Effector memory CD4-positive, alpha-beta T cell (primary cell): Measurements from ENCODE around the gene FBXO31.
A peak's percentile ranks its signal among the peaks of the same experiment; 100 is the strongest.

Source experiments
- DNase-seq, 3 donors: peaks; one replicate each; pipeline ENCODE4 v3.0.0-alpha.2; 2020
- H3K27ac ChIP-seq: 2 replicates; pipeline ENCODE4 v1.7.0; 2013; ENCODE audit warnings: mild to moderate bottlenecking, low read length, moderate library complexity; ENCODE audit not compliant: insufficient read depth, poor library complexity, severe bottlenecking
- H3K27me3 ChIP-seq: replicated peaks from 2 replicates; pipeline ENCODE4 v1.7.0; 2013; ENCODE audit warnings: mild to moderate bottlenecking, low read length; ENCODE audit not compliant: insufficient read depth, control insufficient read depth, poor library complexity, severe bottlenecking
- H3K36me3 ChIP-seq: 2 replicates; pipeline ENCODE4 v1.7.0; 2013; ENCODE audit warnings: mild to moderate bottlenecking, low read length, moderate library complexity; ENCODE audit not compliant: control insufficient read depth, insufficient read depth
- H3K4me1 ChIP-seq: 2 replicates; pipeline ENCODE4 v1.7.0; 2013; ENCODE audit warnings: low read length, mild to moderate bottlenecking; ENCODE audit not compliant: control insufficient read depth, insufficient read depth, poor library complexity, severe bottlenecking
- H3K4me3 ChIP-seq: 2 replicates; pipeline ENCODE4 v1.7.0; 2013; ENCODE audit warnings: low read length, low read depth, mild to moderate bottlenecking; ENCODE audit not compliant: insufficient read depth, poor library complexity, severe bottlenecking
- H3K9me3 ChIP-seq: 2 replicates; pipeline ENCODE4 v1.7.0; 2013; ENCODE audit warnings: mild to moderate bottlenecking, low read length, moderate library complexity; ENCODE audit not compliant: control insufficient read depth

FBXO31 gene

DNA sequence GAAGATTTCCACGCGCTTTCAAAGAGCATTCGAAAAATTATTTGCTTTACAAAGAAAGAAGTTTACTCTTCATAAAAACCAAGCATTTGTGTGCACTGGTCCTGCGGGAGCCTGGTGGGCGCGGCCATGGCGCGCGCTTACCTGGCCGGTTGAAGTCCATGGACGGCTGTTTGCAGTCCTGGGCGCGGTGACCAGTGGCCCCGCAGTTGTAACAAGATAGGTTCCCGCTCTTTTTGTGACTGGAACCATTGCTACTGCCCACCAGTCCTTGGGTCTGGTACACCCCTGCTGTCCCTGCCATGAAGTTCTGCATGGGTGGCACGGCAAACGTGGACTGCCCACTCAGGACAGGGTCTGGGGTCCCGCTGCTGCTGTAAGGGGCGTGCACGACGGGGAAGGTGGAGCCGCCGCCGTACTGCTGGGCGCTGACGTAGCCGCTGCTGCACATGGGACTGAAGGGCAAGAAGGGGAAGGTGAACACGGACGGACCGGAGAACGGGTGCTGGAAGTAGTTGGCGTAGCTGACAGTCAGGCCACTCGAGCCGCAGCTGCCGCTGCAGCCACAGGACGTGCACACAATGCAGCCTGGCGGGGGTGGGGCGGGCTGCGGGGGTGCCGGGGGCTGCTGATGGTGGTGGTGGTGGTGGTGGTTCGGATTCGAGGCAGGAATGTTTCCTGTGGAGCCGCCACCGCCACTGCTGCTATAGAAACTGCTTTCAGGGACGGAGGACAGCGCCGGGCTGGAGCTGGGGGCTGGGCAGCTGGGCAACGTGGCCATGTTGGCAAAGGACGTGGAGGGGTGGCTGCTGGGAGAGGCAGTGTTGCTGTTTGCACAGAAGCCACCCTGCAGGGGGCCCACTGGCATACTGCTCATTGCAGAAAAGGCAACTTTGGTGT is 28.0 kb upstream of the FBXO31 start:
- Histone ChIP-seq H3K27ac (no peak overlapping the region), H3K4me3 (no peak overlapping the region), H3K4me1 (no peaks in the 10 kb centered on the region), H3K27me3 (no peaks in the 10 kb centered on the region), H3K9me3 (no peaks in the 10 kb centered on the region), H3K36me3 (peaks cover 50% of the 10 kb centered on the region)
- no peak for DNase-seq

DNA sequence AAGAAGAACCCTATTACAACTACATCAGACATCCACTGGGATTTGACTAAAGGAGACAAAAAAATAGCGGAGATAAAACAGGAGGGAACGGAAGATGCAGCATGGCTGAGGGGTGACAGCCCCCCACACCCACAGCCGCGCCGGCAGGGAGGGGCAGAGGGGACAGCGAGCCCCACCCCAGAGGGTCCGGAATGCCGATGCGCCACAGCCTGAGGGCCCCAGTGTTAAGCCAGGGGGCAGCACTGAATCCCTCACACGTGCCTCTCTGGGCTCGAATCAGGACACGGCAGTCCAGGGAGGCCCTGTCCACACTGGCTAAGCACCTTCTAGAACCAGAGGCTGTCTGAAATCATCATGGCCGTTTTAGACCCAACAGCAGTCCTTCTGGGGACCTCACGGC is 27.4 kb upstream of the FBXO31 start:
- H3K36me3 ChIP-seq, result peaks cover 50% of the 10 kb centered on the region

DNA sequence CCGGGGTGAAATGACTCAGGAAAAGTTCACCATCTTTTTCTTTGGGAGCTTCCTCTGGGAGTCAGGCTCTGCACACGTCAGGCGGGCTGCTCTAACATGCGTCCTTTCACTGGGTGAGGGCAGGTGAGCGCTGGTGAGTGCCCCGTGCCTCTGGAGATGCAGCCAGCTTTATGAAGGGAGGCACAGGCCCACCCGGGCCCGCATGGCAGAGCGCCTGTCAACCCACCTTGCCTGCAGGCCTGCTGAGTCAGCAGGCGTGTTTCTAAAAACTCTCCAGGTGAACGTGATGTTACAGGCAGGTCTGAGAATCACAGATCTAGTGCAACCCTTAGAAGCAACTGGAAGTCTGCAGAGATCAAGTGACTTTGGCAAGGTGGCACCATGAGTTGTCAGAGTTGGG is 27.0 kb upstream of the FBXO31 start:
- peaks cover 52% of the 10 kb centered on the region for H3K36me3 ChIP-seq
- H3K27me3 ChIP-seq, result no peaks in the 10 kb centered on the region
- no peaks in the 10 kb centered on the region for H3K9me3 ChIP-seq
- H3K4me1 ChIP-seq, result no peaks in the 10 kb centered on the region
- no peak overlapping the region for H3K4me3 ChIP-seq
- no peak overlapping the region for H3K27ac ChIP-seq
- no peak for DNase-seq

More for the DNA sequence above, 27.4 kb upstream of the FBXO31 start:
- no peaks in the 10 kb centered on the region for H3K27me3 ChIP-seq
- DNase-seq, result no peak
- H3K4me1 ChIP-seq, result no peaks in the 10 kb centered on the region
- H3K27ac ChIP-seq, result no peak overlapping the region
- H3K4me3 ChIP-seq, result no peak overlapping the region
- no peaks in the 10 kb centered on the region for H3K9me3 ChIP-seq

DNA sequence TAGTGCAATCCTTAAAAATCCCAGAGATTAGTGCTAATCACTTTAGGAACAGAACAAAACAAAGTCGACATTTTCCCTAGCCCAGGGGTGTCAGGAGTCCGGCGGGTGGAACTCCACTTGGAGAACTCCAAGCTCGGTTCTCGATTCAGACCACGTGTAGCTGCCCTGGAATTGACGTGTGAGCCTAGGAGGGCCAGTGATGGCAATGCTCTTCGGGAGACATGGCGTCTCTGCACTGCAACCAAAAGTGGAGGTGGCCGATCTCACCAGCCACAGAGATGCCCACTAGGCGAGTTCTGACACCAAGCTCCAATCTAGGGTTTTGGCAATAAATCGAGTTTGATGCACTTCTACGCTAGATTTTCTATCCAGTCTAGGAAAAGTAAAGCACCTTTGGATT is 26.2 kb upstream of the FBXO31 start:
- H3K27me3 ChIP-seq, result no peaks in the 10 kb centered on the region
- peaks cover 58% of the 10 kb centered on the region for H3K36me3 ChIP-seq
- H3K4me1 ChIP-seq, result no peaks in the 10 kb centered on the region
- DNase-seq, result no peak
- H3K4me3 ChIP-seq, result no peak overlapping the region
- H3K27ac ChIP-seq, result no peak overlapping the region
- H3K9me3 ChIP-seq, result no peaks in the 10 kb centered on the region

DNA sequence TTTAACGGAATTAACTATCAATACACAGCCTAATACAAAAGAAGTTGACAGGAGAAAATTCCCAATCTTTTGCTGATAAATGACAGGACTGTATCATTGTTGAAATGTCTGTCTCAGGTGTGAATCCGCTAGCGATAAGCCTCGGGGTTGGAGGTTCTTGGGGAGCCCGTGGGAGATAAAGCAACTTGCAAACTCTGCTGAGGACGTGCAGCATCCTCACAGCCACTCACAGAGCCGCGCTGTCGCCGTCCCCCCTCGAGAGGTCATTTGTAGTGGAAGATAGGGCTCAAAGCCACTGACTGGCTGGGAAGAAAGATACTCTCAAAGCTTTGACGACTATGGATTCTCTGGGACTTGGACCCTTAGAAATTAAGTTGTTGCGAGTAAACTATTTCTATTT is 25.6 kb upstream of the FBXO31 start:
- Histone ChIP-seq H3K4me1 (no peaks in the 10 kb centered on the region), H3K36me3 (peaks cover 65% of the 10 kb centered on the region), H3K27ac (no peak overlapping the region), H3K4me3 (no peak overlapping the region), H3K27me3 (no peaks in the 10 kb centered on the region), H3K9me3 (no peaks in the 10 kb centered on the region)
- DNase-seq, result no peak

DNA sequence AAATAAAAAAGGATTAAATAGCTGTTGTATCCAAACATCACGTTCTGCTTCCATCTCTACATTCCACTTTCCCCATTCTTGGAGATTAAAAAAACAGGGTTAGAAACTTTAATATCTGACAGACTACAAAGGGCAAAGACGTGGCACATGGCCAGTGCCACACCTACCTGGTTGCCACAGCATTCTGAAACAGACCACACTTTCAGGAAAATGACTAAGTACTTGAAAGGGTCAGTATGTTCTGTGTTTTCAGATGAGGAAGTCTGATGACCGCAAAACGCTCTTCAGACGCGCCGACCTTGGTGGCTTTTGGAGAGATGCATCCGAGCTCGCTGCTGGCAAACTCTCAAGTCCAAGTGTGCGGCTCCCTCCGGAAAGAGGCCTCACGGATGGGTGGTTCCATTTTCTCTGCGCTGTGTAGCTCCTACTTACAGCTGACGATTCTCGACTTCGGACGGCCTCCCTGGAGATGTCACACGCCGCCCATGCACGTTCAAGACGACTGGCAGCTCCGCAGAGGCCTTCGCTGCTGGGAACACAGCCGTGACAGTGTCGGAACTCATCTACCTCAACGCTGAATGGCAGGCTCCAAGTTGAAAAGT is 24.0 kb upstream of the FBXO31 start:
- H3K4me1 ChIP-seq, result no peaks in the 10 kb centered on the region
- H3K27me3 ChIP-seq, result no peaks in the 10 kb centered on the region
- DNase-seq, result peak in 1 of 3 donors; percentile 9
- no peak overlapping the region for H3K4me3 ChIP-seq
- H3K36me3 ChIP-seq, result peaks cover 62% of the 10 kb centered on the region
- H3K9me3 ChIP-seq, result no peaks in the 10 kb centered on the region
- no peak overlapping the region for H3K27ac ChIP-seq

DNA sequence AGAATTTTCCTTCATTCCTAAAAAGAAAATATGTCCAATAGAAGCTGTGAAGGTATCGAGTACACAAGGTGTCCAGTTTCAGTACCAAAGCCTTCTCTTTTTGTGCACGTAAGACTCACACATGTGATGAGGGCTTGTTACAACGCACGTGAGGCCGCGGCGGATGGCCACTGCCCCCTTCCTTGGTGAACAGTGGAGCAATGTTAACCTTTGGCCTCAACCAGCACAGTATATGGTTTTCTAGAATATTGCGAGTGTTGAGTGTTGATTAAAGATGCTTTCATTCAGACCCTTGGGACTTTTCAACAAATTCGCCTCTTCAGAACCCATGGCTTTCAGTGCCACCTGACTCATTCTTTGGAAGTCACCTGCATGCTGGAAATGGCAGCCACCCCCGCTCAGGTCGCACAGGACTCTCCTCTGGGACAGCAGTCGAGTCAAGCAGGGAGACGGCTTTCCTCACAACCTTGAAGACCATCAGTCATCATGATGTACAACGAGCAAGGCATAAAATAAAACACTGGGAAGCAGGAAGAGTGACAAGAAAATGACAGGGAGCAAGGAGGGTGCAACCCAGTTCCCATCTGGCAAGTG is 23.0 kb upstream of the FBXO31 start:
- DNase-seq, result no peak
- Histone ChIP-seq H3K27me3 (no peaks in the 10 kb centered on the region), H3K36me3 (peaks cover 55% of the 10 kb centered on the region), H3K4me3 (no peak overlapping the region), H3K27ac (no peak overlapping the region), H3K4me1 (no peaks in the 10 kb centered on the region), H3K9me3 (no peaks in the 10 kb centered on the region)

DNA sequence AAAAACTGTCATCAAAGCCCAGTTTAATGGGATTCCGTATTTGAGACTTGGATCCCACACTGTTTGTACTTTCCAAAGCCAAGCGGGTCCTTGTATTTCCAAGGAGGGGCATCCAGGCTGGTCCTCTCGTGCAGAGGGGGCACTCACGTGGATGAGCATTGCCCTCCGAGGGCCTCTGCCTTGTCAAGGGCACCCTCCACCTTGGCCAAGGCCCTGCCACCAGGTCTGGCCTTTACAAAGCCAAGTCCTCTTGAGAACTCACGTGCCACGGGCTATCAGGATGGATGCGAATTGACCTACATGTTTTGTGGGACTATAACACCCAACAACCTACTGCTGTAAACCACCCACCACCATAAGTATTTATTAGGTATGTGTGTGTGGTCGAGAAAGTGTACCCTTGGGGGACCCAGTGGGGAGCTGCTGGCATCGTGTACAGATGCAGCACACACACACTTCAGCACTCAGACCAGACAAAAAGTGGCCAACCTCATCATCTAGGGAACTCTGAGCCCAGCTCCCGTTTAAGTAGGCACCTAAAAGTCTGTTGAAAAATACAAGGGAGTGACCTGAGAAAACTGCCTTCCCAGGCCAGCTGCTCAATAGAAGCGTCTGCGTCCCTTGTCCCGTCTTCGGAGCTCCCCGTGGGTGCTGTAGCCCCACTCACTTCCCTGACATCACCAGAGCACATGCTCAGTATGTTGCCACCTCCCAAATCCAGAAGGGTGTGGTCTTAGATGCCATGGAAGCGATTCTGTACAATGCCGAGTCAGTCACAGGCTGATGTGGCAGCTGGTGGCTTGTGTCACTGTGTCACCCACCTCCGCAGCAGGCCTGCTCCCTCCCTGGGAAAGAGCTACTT is 21.4 kb upstream of the FBXO31 start:
- H3K9me3 ChIP-seq, result no peaks in the 10 kb centered on the region
- peaks cover 44% of the 10 kb centered on the region for H3K36me3 ChIP-seq
- H3K27ac ChIP-seq, result no peak overlapping the region
- no peaks in the 10 kb centered on the region for H3K27me3 ChIP-seq
- H3K4me3 ChIP-seq, result no peak overlapping the region
- no peaks in the 10 kb centered on the region for H3K4me1 ChIP-seq
- no peak for DNase-seq

DNA sequence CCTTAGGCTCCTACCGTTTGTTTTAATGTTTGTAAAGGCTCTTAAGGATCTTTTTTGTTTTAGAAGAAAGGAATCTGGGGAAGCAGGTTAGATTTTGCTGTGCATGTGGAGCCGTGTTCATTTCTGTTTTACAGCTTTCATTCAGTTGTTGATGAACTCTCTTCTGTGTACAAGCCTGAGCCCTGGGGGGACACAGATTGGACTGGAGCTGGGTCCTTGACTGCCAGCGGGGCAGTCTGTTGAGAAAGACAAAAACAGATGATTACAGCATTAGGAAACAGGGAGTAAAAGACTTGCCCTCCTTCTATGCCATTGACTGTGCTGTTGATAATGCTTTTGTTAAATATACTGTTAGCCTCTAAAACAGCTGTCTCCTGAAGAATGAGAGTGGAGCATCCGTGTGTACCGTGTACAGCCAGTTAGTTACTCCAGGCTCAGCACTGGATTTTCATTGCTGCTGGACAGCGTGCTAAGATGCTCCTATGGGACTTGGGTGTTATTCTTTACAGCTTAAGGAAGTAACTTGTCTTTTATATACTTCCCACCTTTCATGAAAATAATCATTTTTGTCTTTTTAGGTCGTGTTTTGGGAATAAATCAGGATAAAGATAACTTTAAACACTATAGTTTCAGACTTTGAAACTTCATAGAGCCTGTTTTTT is 11.7 kb upstream of the FBXO31 start:
- Histone ChIP-seq H3K9me3 (no peaks in the 10 kb centered on the region), H3K27ac (no peak overlapping the region), H3K4me3 (no peak overlapping the region), H3K36me3 (peaks cover 8% of the 10 kb centered on the region), H3K27me3 (no peaks in the 10 kb centered on the region), H3K4me1 (peaks cover 25% of the 10 kb centered on the region)
- no peak for DNase-seq
